Measurements from ENCODE around the gene ADAMTS1. TPM values are rescaled to one million over a fixed set of nuclear protein-coding genes. Genes with fewer than 3 reads are reported as not detected.

Gene ADAMTS1
- total and polyA plus RNA-seq, 2 of the 4 experiments (the other 2 are of a cell fraction) = 116 to 317 TPM

DNA sequence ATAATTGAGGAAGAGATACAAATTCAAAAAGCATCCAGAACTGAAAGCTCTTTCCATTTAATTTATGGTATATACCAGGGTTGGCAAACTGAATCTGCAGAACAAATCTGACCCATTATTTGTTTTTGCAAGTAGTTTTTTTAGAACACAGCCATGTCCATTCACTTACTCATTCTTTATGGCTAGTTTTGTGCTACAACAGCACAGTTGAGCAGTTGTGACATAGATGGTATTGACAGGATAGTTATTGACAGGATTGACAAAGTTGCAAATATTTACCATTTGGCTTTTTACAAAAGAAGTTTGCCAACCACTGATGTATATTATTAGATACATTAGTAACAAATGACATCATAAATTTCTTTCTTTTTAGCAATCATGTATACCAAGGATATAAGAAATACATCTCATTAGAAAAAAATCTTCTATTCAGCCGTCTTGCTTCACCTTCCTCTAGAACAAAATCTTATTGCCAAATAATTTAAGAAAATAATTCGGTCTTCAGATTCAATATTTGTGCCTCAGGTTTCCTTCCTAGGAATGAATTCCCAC, 9.4 kb downstream of the ADAMTS1 start:
- ATAC-seq (ENCODE audit: low read depth) = peak; percentile 1; the same call in 1 of the 2 replicates
- H3K23ac ChIP-seq (ENCODE audit: low read depth, low read length) = no peak overlapping the region
- no peak overlapping the region for H3K27ac ChIP-seq (ENCODE audit: insufficient read depth, low read length)
- H2BK120ac ChIP-seq (ENCODE audit: low read depth, low read length) = no peak overlapping the region
- H2AK9ac ChIP-seq (replicated peaks; ENCODE audit: low read depth, low read length, poor library complexity) = no peak overlapping the region
- no peak overlapping the region; the same call in 1 of the 2 replicates for H3K4me2 ChIP-seq (ENCODE audit: low read depth, low read length)
- no peak for DNase-seq
- in situ Hi-C loops (cut with MboI; ENCODE audit: low sequenced_read_pairs) = no loop called here
- TF ChIP-seq MAZ (IDR thresholded peaks at IDR 0.05; ENCODE audit: borderline replicate concordance, low read depth, low read length) (no peak), MAFK (IDR thresholded peaks at IDR 0.05; ENCODE audit: low read depth, low read length) (no peak), CEBPB (IDR thresholded peaks at IDR 0.05; ENCODE audit: low read depth, low read length) (peak; percentile 37; the same call in 1 of the 2 replicates)
- no peak overlapping the region for H3K9ac ChIP-seq (ENCODE audit: low read depth, low read length)
- peaks cover 0 to 35% of the 10 kb centered on the region in 2 experiments; a peak in 2 of 4 replicates for H3K79me1 ChIP-seq (ENCODE audit: low read depth in 1 of 2, low read length in 2 of 2)
- H4K5ac ChIP-seq (ENCODE audit: low read depth, low read length) = no peak overlapping the region
- no peaks in the 10 kb centered on the region for H3K9me3 ChIP-seq (ENCODE audit: control insufficient read depth, insufficient read depth, low read length)
- H3K56ac ChIP-seq (ENCODE audit: extremely low read depth, insufficient read depth, low read length) = no peak overlapping the region
- no peak overlapping the region for H3K14ac ChIP-seq (replicated peaks; ENCODE audit: low read depth, low read length)
- no peak overlapping the region for H2BK15ac ChIP-seq (ENCODE audit: low read depth, low read length)
- intact Hi-C loops (cut with micrococcal nuclease) = loop anchor here (1.0 kb wide), 1 partner anchor 66 kb away; no protein-coding TSS in a partner anchor
- POLR2A ChIA-PET (ENCODE audit: unreplicated experiment) = no interaction called here
- no peak overlapping the region for H3K18ac ChIP-seq (ENCODE audit: low read depth, low read length)
- H3K4me3 ChIP-seq (ENCODE audit: insufficient read depth, low read depth, low read length) = no peak overlapping the region
- no peak overlapping the region for H2BK20ac ChIP-seq (ENCODE audit: low read depth, low read length)
- BruUV-seq (replicated peaks) = no TSS peak
- H3K4me1 ChIP-seq (ENCODE audit: control insufficient read depth, insufficient read depth, low read length) = peaks cover 4% of the 10 kb centered on the region
- no peak overlapping the region for H2AFZ ChIP-seq (replicated peaks; ENCODE audit: low read length, poor library complexity)
- H2AK5ac ChIP-seq (ENCODE audit: low read depth, low read length) = no peak overlapping the region
- H4K91ac ChIP-seq (ENCODE audit: insufficient read depth, low read depth, low read length) = no peak overlapping the region
- H4K8ac ChIP-seq (ENCODE audit: low read depth in 2 of 2, low read length in 2 of 2) = no peak overlapping the region
- WGBS, 2 experiments (ENCODE audit: extremely low coverage in 2 of 2, insufficient read length in 1 of 2) = no CpG with 5 or more reads among the region's 2 CpGs
- CTCF ChIA-PET = no interaction called here
- H3K4ac ChIP-seq (ENCODE audit: low read depth, low read length) = no peak overlapping the region
- dilution Hi-C loops (cut with HindIII; ENCODE audit: low sequenced_read_pairs, unreplicated experiment) = no loop called here
- H2BK5ac ChIP-seq (ENCODE audit: low read depth, low read length, poor library complexity, severe bottlenecking) = peak overlapping the region; percentile 43
- H4K20me1 ChIP-seq (ENCODE audit: insufficient read depth, low read length) = peaks cover 64% of the 10 kb centered on the region
- H3K9me1 ChIP-seq (ENCODE audit: insufficient read depth, low read length) = peaks cover 11% of the 10 kb centered on the region
- no peaks in the 10 kb centered on the region for H3K27me3 ChIP-seq (ENCODE audit: control insufficient read depth, insufficient read depth, low read length)
- H3K36me3 ChIP-seq (ENCODE audit: control insufficient read depth, insufficient read depth, low read length) = peaks cover 33% of the 10 kb centered on the region
